ENCODE measurements around the gene C13orf46.

DNA sequence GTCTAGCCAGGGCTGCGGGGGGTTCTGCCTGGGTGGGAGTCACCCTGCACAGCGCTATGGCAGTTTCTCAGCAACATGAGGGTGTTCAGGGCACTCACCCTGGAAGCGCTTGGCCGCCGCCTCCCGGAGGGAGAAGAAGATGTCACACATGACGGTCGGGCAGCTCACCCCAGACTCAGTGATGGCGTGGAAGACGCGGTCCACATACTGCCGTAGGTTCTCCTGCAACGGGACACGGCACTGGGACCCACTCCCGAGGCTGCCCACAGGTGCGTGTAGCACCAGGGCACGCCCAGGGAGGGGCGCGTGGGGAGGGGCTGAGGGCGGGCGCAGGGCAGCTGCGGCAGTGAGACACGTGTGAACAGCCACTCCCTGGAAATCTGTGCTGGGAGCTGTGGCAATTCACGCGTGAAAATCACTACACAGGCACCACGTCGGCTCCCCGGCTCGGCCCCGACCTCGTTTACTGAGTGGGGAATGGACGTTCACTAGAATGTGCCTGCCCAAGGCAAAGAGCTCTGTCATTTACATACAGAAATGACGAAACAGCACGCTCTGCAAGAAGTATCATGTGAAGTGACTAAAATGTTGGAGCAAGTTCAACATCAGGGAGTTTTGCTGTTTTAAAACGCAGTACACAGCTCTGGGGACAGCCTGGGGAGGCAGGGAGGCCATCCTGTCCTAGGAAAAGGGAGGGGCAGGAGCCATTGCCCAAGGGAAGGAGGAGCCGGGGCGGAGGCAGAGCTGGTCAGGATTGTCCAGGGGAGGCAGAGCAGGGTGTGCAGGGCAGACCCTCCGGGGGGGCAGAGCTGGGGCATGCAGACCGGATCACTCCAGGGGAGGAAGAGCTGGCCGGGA is 41.5 kb upstream of the C13orf46 start:
- TF ChIP-seq ZNF384 (IDR thresholded peaks at IDR 0.05), result no peak
- TF ChIP-seq HDGF (IDR thresholded peaks at IDR 0.05; ENCODE audit: borderline replicate concordance), result no peak
- no peak for TF ChIP-seq SP1 (IDR thresholded peaks at IDR 0.05)
- TF ChIP-seq FOXK2 (IDR thresholded peaks at IDR 0.05), result no peak
- no peak for TF ChIP-seq TARDBP (IDR thresholded peaks at IDR 0.05)
- no peak for TF ChIP-seq FOXM1 (IDR thresholded peaks at IDR 0.05; ENCODE audit: borderline replicate concordance)
- TF ChIP-seq BHLHE40 (IDR thresholded peaks at IDR 0.05; ENCODE audit: borderline replicate concordance), result no peak
- no peak for TF ChIP-seq SUZ12 (IDR thresholded peaks at IDR 0.05)
- TF ChIP-seq PKNOX1 (IDR thresholded peaks at IDR 0.05), result no peak
- TF ChIP-seq NFRKB (IDR thresholded peaks at IDR 0.05), result no peak

Measured in HEK293T (cell line).